NCI-H460 (cell line): ENCODE results near the gene WDR1. TPM values are rescaled to one million over a fixed set of nuclear protein-coding genes. Genes with fewer than 3 reads are reported as not detected.

Experiments used
- small RNA-seq, 2 experiments: library from RNA; depleted of rRNA; stranded (forward); fragments of <200 nt; gene quantifications; one replicate each; pipeline ENCODE3, GENCODE V24; 2014
- total RNA-seq: library from RNA; depleted of rRNA; stranded (reverse); fragments of >200 nt; shearing (Covaris generic); gene quantifications from 2 replicates; pipeline ENCODE4 v1.2.3, GENCODE V29; 2014; rRNA removed

Gene WDR1
- total RNA-seq, 1 experiment from 2014 or later, result 105 TPM

Small RNA genes lying within 50 kb of the gene (small RNA-seq; reads per million reads assigned to genes)
- 0 reads per million in 2 experiments for gene AC093664.1
- 0 reads per million in 2 experiments for gene MIR3138
- 0 to 0.06 reads per million in 2 experiments for gene RNA5SP155

Other genes starting within 250 kb of the WDR1 start
- gene SLC2A9, start 95.3 kb downstream of the WDR1 start, total RNA-seq, result not detected in 2 replicates